Natural killer cell (primary cell): ENCODE results near the gene RAB12. TPM values are rescaled to one million over a fixed set of nuclear protein-coding genes. Genes with fewer than 3 reads are reported as not detected.
A peak's percentile ranks its signal among the peaks of the same experiment; 100 is the strongest.

Experiments
- ATAC-seq, 3 donors: fragments of 150-1000 bp in 2 of 3; fragments of 200-7000 bp in 1 of 3; cut with Tn5 transposase; 1 replicate in 1 of 3; 2 replicates in 2 of 3; pipeline ENCODE4 v1.10.0; 2021; ENCODE audit warnings: mild to moderate bottlenecking in 2 of 3, moderate library complexity in 2 of 3
- DNase-seq, 2 donors: peaks; one replicate each; pipeline versions ENCODE4 v3.0.0 to v3.0.0-alpha.2; 2013 to 2021; ENCODE audit warnings: mixed read lengths in 1 of 2
- H3K27ac ChIP-seq: one replicate; pipeline ENCODE4 v1.5.1; 2013; ENCODE audit warnings: mild to moderate bottlenecking, low read length
- H3K27me3 ChIP-seq: one replicate; pipeline ENCODE4 v1.6.1; 2013; ENCODE audit warnings: low read length; ENCODE audit not compliant: control insufficient read depth, insufficient read depth
- H3K36me3 ChIP-seq: one replicate; pipeline ENCODE4 v1.6.1; 2013; ENCODE audit warnings: low read length; ENCODE audit not compliant: control insufficient read depth, insufficient read depth
- H3K4me1 ChIP-seq: one replicate; pipeline ENCODE4 v1.6.1; 2013; ENCODE audit warnings: low read length; ENCODE audit not compliant: control insufficient read depth, insufficient read depth
- H3K4me3 ChIP-seq: one replicate; pipeline ENCODE4 v1.5.1; 2013; ENCODE audit warnings: low read length
- H3K9me3 ChIP-seq: one replicate; pipeline ENCODE4 v1.6.1; 2013; ENCODE audit warnings: low read length; ENCODE audit not compliant: control insufficient read depth, insufficient read depth
- H3K27ac Mint-ChIP-seq, 2 donors: one replicate each; pipeline ENCODE4 v1.8.0; 2022; ENCODE audit warnings: mild to moderate bottlenecking in 2 of 2, mixed read lengths in 2 of 2, moderate library complexity in 1 of 2
- H3K27me3 Mint-ChIP-seq, 2 donors: one replicate each; pipeline ENCODE4 v1.8.0; 2022; ENCODE audit warnings: low read depth in 2 of 2, mixed read lengths in 2 of 2
- H3K36me3 Mint-ChIP-seq: one replicate; pipeline ENCODE4 v1.8.0; 2022; ENCODE audit warnings: mixed read lengths
- H3K4me1 Mint-ChIP-seq, 2 donors: one replicate each; pipeline ENCODE4 v1.8.0; 2022; ENCODE audit warnings: mixed read lengths in 2 of 2
- H3K4me3 Mint-ChIP-seq: one replicate; pipeline ENCODE4 v1.8.0; 2022; ENCODE audit warnings: mild to moderate bottlenecking, moderate library complexity, mixed read lengths
- H3K9me3 Mint-ChIP-seq, 2 donors: one replicate each; pipeline ENCODE4 v1.8.0; 2022; ENCODE audit warnings: mixed read lengths in 2 of 2
- WGBS: methylation state at CpG from one replicate; pipeline ENCODE4 v1.1.7; 2013; ENCODE audit warnings: missing lambda C conversion rate; ENCODE audit not compliant: insufficient coverage; 5-methylcytosine and 5-hydroxymethylcytosine counted together
- intact Hi-C: fragments of 100-400 bp; cut with micrococcal nuclease; formaldehyde crosslinking; loops from one replicate; pipeline ENCODE4 v1.14.2; 2022
- total RNA-seq, 4 donors: library from RNA; stranded (reverse); fragments of 120-200 nt in 1 of 4; gene quantifications; one replicate each; pipeline versions ENCODE4 v1.2.3 to v1.2.4, GENCODE V29; 2013 to 2022
- TF ChIP-seq, protein P1 (sequence below): fragments of 200-600 bp; IDR thresholded peaks from one replicate; pipeline ENCODE4 v1.8.0; 2022; ENCODE audit warnings: antibody characterized with exemption

Gene RAB12
- total RNA-seq, 3 donors from 2014 or later (not counting 1 experiment from before 2014, with no cell fraction given), result 21.3 to 27.5 (median 21.8) TPM

DNA sequence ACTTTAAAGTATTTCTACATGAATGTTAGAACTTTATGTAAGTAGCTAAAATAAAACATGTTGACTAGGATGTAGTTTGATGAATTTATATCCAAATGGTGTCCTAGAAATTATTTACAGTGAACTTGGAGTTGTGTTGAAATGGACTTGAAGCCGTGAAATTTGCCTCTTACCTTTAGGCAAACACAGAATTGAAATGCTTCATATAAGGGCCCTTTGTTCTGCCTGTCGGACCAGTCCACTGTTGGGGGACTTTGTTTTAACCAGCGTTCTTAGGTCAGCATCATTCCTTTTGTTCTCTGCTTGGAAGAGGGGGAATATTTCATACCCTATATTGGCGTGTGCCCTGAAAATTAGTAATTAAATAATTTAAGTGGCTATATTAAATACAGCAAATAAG is 18.3 kb downstream of the RAB12 start:
- Mint-ChIP-seq H3K9me3 (no peaks in the 10 kb centered on the region), H3K4me1 (peaks cover 50 to 59% of the 10 kb centered on the region in 2 donors), H3K27ac (no peak overlapping the region), H3K27me3 (no peaks in the 10 kb centered on the region), H3K36me3 (no peaks in the 10 kb centered on the region), H3K4me3 (no peak overlapping the region)
- DNase-seq (no peak), ATAC-seq (no peak)
- intact Hi-C loops, result no loop called here
- no peaks in the 10 kb centered on the region for H3K27me3 ChIP-seq
- TF ChIP-seq, protein P1, sequence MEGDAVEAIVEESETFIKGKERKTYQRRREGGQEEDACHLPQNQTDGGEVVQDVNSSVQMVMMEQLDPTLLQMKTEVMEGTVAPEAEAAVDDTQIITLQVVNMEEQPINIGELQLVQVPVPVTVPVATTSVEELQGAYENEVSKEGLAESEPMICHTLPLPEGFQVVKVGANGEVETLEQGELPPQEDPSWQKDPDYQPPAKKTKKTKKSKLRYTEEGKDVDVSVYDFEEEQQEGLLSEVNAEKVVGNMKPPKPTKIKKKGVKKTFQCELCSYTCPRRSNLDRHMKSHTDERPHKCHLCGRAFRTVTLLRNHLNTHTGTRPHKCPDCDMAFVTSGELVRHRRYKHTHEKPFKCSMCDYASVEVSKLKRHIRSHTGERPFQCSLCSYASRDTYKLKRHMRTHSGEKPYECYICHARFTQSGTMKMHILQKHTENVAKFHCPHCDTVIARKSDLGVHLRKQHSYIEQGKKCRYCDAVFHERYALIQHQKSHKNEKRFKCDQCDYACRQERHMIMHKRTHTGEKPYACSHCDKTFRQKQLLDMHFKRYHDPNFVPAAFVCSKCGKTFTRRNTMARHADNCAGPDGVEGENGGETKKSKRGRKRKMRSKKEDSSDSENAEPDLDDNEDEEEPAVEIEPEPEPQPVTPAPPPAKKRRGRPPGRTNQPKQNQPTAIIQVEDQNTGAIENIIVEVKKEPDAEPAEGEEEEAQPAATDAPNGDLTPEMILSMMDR, result no peak
- no peak overlapping the region for H3K4me3 ChIP-seq
- no peak overlapping the region for H3K27ac ChIP-seq
- H3K36me3 ChIP-seq, result peaks cover 31% of the 10 kb centered on the region
- H3K4me1 ChIP-seq, result peaks cover 10% of the 10 kb centered on the region
- H3K9me3 ChIP-seq, result no peaks in the 10 kb centered on the region
- WGBS, result 86% methylated on average over 2 of the region's 4 CpGs

DNA sequence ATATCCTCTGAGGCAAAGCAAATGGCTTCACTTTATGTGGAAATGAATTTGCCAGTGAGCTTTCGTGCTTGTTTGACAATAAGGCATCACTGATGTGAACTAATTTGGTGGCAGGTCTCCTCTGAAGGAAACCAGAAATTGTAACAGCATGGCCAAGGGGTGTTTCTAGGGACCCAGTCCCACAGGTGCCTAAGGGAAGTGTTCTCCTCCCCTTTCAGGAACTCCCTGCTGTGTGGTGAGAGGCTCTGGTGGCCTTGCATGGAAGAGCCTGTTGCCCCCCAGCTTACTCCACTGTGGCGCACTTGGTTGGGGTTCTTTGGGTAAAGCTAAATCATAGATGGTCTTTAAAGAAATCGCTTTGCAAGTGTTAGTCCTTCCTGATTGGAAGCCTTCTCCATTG is 20.4 kb downstream of the RAB12 start:
- Histone ChIP-seq H3K27ac (no peak overlapping the region), H3K36me3 (peaks cover 50% of the 10 kb centered on the region), H3K4me1 (peaks cover 7% of the 10 kb centered on the region), H3K27me3 (no peaks in the 10 kb centered on the region), H3K4me3 (no peak overlapping the region), H3K9me3 (no peaks in the 10 kb centered on the region)
- H3K4me3 Mint-ChIP-seq, result no peak overlapping the region
- H3K27ac Mint-ChIP-seq, result no peak overlapping the region
- H3K9me3 Mint-ChIP-seq, result no peaks in the 10 kb centered on the region
- intact Hi-C loops, result no loop called here
- TF ChIP-seq, protein P1, result no peak
- no peak for ATAC-seq
- DNase-seq, result no peak
- no peaks in the 10 kb centered on the region for H3K36me3 Mint-ChIP-seq
- H3K27me3 Mint-ChIP-seq, result no peaks in the 10 kb centered on the region
- 100% methylated on average over 3 of the region's 3 CpGs for WGBS
- H3K4me1 Mint-ChIP-seq, result peaks cover 40 to 51% of the 10 kb centered on the region in 2 donors

DNA sequence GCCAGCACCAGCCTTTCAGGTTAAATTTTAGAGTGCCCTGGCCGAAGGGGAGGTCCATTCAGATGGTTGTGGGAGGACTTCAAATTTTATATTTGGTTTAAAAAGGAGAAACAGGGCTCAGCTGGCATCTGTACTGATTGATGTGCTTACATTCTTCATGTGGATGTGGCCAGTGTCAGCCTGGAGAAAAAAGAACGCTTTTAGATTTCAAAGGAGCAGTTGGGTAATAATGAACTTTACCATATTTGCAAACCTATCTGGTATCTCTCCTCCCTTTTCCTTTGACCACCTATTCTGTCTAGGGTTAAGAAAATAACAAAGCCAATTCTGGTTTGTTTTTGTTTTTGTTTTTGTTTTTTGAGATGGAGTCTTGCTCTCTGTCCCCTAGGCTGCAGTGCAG is 21.3 kb downstream of the RAB12 start:
- Histone ChIP-seq H3K4me1 (peaks cover 8% of the 10 kb centered on the region), H3K27me3 (no peaks in the 10 kb centered on the region), H3K4me3 (no peak overlapping the region), H3K36me3 (peaks cover 51% of the 10 kb centered on the region), H3K27ac (no peak overlapping the region), H3K9me3 (no peaks in the 10 kb centered on the region)
- no peaks in the 10 kb centered on the region for H3K36me3 Mint-ChIP-seq
- no peaks in the 10 kb centered on the region for H3K9me3 Mint-ChIP-seq
- TF ChIP-seq, protein P1, result no peak
- 90% methylated on average over 2 of the region's 2 CpGs for WGBS
- H3K4me3 Mint-ChIP-seq, result no peak overlapping the region
- intact Hi-C loops, result no loop called here
- peak overlapping the region; percentile 24 to 56 for H3K27ac Mint-ChIP-seq
- ATAC-seq (no peak), DNase-seq (no peak)
- H3K27me3 Mint-ChIP-seq, result no peaks in the 10 kb centered on the region
- H3K4me1 Mint-ChIP-seq, result peaks cover 38 to 51% of the 10 kb centered on the region in 2 donors

DNA sequence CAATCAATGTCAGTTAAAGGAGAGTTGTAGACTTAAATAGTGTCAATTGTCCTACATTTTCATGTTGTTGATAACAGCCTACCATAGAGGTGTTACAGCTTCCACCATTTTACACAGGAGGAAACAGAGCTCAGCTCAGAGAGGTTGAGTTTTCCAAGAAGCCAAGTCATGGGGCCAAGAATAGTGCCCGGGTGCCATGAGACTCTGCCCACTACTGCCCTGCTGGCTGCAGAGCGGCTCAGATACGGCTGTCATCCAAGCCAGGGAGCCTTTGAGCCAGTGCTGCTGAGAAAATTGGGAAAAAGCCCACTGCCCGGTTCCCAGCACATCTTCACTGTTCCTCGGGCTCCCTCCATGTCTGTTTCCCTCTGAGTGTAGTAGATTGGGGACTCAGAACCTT is 22.0 kb downstream of the RAB12 start:
- Mint-ChIP-seq H3K36me3 (no peaks in the 10 kb centered on the region), H3K9me3 (no peaks in the 10 kb centered on the region), H3K27ac (no peak overlapping the region), H3K4me3 (no peak overlapping the region), H3K27me3 (no peaks in the 10 kb centered on the region), H3K4me1 (peaks cover 30 to 43% of the 10 kb centered on the region in 2 donors)
- TF ChIP-seq, protein P1, result no peak
- no peak for ATAC-seq
- H3K36me3 ChIP-seq, result peaks cover 54% of the 10 kb centered on the region
- peaks cover 8% of the 10 kb centered on the region for H3K4me1 ChIP-seq
- no peak overlapping the region for H3K27ac ChIP-seq
- WGBS, result 97% methylated on average over 5 of the region's 5 CpGs
- no peaks in the 10 kb centered on the region for H3K9me3 ChIP-seq
- H3K27me3 ChIP-seq, result no peaks in the 10 kb centered on the region
- intact Hi-C loops, result no loop called here
- no peak for DNase-seq
- no peak overlapping the region for H3K4me3 ChIP-seq
